Breast epithelium (tissue), 3 donors: ENCODE results near the gene EME2.

ENCODE experiments used
- POLR2A ChIP-seq: fragments of 450-650 bp; IDR thresholded peaks from one replicate; pipeline ENCODE4 v1.6.1; 2016; ENCODE audit warnings: antibody characterized with exemption, mild to moderate bottlenecking, moderate library complexity
- POLR2AphosphoS5 ChIP-seq, 3 donors: sonication (generic); formaldehyde crosslinking; IDR thresholded peaks; one replicate each; pipeline ENCODE4 v1.6.1; 2017; ENCODE audit warnings: antibody characterized with exemption in 3 of 3
- TF ChIP-seq, protein P1 (sequence below), 3 donors: fragments of 450-650 bp; IDR thresholded peaks; one replicate each; pipeline ENCODE4 v1.5.1; 2016 to 2017; ENCODE audit warnings: antibody characterized with exemption in 3 of 3, mild to moderate bottlenecking in 3 of 3, moderate library complexity in 3 of 3

DNA sequence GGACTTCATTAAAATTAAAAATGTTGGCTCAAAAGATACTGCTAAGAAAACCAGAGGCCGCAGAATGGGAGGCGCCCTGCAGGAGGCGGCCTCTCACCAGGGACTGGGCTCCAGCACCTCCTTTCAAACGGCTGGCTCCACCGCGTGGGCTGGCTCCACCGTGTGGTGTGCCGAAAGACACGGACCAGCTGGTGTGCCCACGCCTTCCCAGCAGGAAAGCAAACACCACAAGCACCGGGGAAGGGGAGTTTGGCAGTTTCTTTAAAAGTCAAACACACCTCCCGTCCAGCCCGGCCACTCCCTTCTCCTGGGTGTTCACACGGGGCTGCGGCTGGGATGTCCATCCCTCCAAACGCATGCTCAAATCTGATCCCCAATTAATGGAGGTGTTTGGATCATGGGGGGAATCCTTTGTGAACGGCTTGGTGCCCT lies 40.1 kb downstream of the EME2 start:
- TF ChIP-seq, protein P1, sequence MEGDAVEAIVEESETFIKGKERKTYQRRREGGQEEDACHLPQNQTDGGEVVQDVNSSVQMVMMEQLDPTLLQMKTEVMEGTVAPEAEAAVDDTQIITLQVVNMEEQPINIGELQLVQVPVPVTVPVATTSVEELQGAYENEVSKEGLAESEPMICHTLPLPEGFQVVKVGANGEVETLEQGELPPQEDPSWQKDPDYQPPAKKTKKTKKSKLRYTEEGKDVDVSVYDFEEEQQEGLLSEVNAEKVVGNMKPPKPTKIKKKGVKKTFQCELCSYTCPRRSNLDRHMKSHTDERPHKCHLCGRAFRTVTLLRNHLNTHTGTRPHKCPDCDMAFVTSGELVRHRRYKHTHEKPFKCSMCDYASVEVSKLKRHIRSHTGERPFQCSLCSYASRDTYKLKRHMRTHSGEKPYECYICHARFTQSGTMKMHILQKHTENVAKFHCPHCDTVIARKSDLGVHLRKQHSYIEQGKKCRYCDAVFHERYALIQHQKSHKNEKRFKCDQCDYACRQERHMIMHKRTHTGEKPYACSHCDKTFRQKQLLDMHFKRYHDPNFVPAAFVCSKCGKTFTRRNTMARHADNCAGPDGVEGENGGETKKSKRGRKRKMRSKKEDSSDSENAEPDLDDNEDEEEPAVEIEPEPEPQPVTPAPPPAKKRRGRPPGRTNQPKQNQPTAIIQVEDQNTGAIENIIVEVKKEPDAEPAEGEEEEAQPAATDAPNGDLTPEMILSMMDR (IDR thresholded peaks at IDR 0.05), result peak in 2 of 3 donors; percentile 33 to 53
- no peak for TF ChIP-seq POLR2A
- TF ChIP-seq POLR2AphosphoS5 (IDR thresholded peaks at IDR 0.05), result no peak
